Measurements from ENCODE around the gene ARHGEF28.

The ARHGEF28 gene

GRCh38 chr5:73759771-73760170, 133.8 kb downstream of the ARHGEF28 start:
- no peak overlapping the region for H2BK5ac ChIP-seq (ENCODE audit: low read depth, low read length, poor library complexity, severe bottlenecking)
- H3K23ac ChIP-seq (ENCODE audit: low read length in 2 of 2) = no peak overlapping the region
- no peak overlapping the region for H2AK5ac ChIP-seq (ENCODE audit: low read length, severe bottlenecking)
- no peaks in the 10 kb centered on the region for H3K27me3 ChIP-seq (ENCODE audit: control insufficient read depth in 1 of 2, insufficient read depth in 1 of 2, low read length in 2 of 2)
- H4K8ac ChIP-seq (ENCODE audit: low read length) = no peak overlapping the region
- H2BK15ac ChIP-seq (ENCODE audit: low read depth, poor library complexity, severe bottlenecking) = no peak overlapping the region
- no peak overlapping the region for H3K18ac ChIP-seq (ENCODE audit: low read depth in 1 of 2, low read length in 2 of 2)
- no peak overlapping the region for H2AFZ ChIP-seq (ENCODE audit: low read depth, low read length)
- peak overlapping the region; percentile 22 for H3K27ac ChIP-seq (ENCODE audit: low read length, poor library complexity, severe bottlenecking)
- no peak overlapping the region for H3K9ac ChIP-seq (ENCODE audit: low read length)
- peaks cover 14% of the 10 kb centered on the region for H3K79me1 ChIP-seq (replicated peaks; ENCODE audit: low read length, poor library complexity, severe bottlenecking)
- H3K4me3 ChIP-seq (ENCODE audit: insufficient read depth in 1 of 2, low read depth in 1 of 2, low read length in 2 of 2) = no peak overlapping the region
- H2BK12ac ChIP-seq (ENCODE audit: low read length in 2 of 2) = peak overlapping the region in 1 of 2 experiments; percentile 46
- H3K4ac ChIP-seq (ENCODE audit: low read depth in 1 of 2, low read length in 2 of 2) = peak overlapping the region in 1 of 2 experiments; percentile 54
- peaks cover 0 to 2% of the 10 kb centered on the region in 2 experiments for H3K36me3 ChIP-seq (ENCODE audit: control insufficient read depth in 1 of 2, insufficient read depth in 2 of 2, low read depth in 1 of 2, low read length in 2 of 2)
- H3K9me3 ChIP-seq (ENCODE audit: control insufficient read depth, low read length) = no peaks in the 10 kb centered on the region
- peak; percentile 28 for DNase-seq
- 82% methylated on average over 1 of the region's 1 CpG for WGBS
- no peak overlapping the region for H4K91ac ChIP-seq (ENCODE audit: low read length)
- no peak overlapping the region for H2BK120ac ChIP-seq (ENCODE audit: low read depth, low read length)
- H3K4me2 ChIP-seq (ENCODE audit: low read length, poor library complexity, severe bottlenecking) = no peak overlapping the region
- H3K4me1 ChIP-seq (ENCODE audit: control insufficient read depth, insufficient read depth, low read depth, low read length) = peaks cover 1% of the 10 kb centered on the region
- H3K14ac ChIP-seq (ENCODE audit: low read length in 2 of 2) = no peak overlapping the region

DNA sequence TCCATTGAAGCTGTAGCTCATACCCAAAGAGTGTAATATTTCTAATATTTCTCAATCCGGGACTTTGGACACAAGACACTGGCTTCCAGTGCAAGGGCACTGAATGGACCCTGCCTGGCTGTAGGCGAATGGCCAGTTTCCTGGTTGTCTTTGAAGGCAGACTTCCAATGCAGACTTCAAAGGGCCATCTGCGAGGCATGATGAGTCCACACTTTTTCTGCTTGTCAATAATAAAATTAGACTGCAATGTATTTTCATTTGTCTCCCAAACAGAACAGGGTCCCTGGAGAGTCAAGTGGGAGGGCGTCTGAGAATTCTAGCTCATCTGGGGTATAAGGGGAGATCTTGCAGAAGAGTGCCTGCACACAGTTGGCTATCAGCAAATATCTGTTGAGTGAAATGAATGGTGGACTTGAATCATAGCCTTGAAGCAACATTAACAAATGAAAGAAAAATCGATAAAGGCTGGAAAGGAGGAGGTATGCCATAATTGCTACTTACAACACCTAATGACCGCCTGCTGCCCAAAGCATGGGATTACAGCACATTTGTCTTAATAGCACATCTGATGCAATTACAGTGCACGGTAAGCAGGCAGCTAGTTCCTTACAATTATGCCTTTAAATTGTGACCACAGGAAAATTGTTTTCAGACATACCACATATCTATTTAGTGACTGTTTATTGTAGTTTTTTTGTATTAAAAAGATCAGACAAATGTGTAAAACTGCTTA, 137.5 kb downstream of the ARHGEF28 start:
- peaks cover 1% of the 10 kb centered on the region for H3K4me1 ChIP-seq (ENCODE audit: control insufficient read depth, insufficient read depth, low read depth, low read length)
- peak overlapping the region; percentile 29 to 45 for H2BK12ac ChIP-seq (ENCODE audit: low read length in 2 of 2)
- H4K8ac ChIP-seq (ENCODE audit: low read length) = no peak overlapping the region
- H3K27ac ChIP-seq (ENCODE audit: low read length, poor library complexity, severe bottlenecking) = peak overlapping the region; percentile 56
- no peak overlapping the region for H3K4me2 ChIP-seq (ENCODE audit: low read length, poor library complexity, severe bottlenecking)
- no peak overlapping the region for H2BK120ac ChIP-seq (ENCODE audit: low read depth, low read length)
- peak overlapping the region in 1 of 2 experiments; percentile 73 for H3K4ac ChIP-seq (ENCODE audit: low read depth in 1 of 2, low read length in 2 of 2)
- peaks cover 0 to 9% of the 10 kb centered on the region in 2 experiments for H3K36me3 ChIP-seq (ENCODE audit: control insufficient read depth in 1 of 2, insufficient read depth in 2 of 2, low read depth in 1 of 2, low read length in 2 of 2)
- H2AK5ac ChIP-seq (ENCODE audit: low read length, severe bottlenecking) = no peak overlapping the region
- no peak overlapping the region for H3K23ac ChIP-seq (ENCODE audit: low read length in 2 of 2)
- no peak overlapping the region for H4K91ac ChIP-seq (ENCODE audit: low read length)
- DNase-seq = peak; percentile 24
- H2BK15ac ChIP-seq (ENCODE audit: low read depth, poor library complexity, severe bottlenecking) = no peak overlapping the region
- H2AFZ ChIP-seq (ENCODE audit: low read depth, low read length) = no peak overlapping the region
- peak overlapping the region in 1 of 2 experiments; percentile 46 for H3K18ac ChIP-seq (ENCODE audit: low read depth in 1 of 2, low read length in 2 of 2)
- no peak overlapping the region for H3K14ac ChIP-seq (ENCODE audit: low read length in 2 of 2)
- H3K4me3 ChIP-seq (ENCODE audit: insufficient read depth in 1 of 2, low read depth in 1 of 2, low read length in 2 of 2) = no peak overlapping the region
- 90% methylated on average over 6 of the region's 7 CpGs for WGBS
- no peak overlapping the region for H2BK5ac ChIP-seq (ENCODE audit: low read depth, low read length, poor library complexity, severe bottlenecking)
- H3K9ac ChIP-seq (ENCODE audit: low read length) = no peak overlapping the region
- H3K9me3 ChIP-seq (ENCODE audit: control insufficient read depth, low read length) = no peaks in the 10 kb centered on the region
- H3K79me1 ChIP-seq (replicated peaks; ENCODE audit: low read length, poor library complexity, severe bottlenecking) = peaks cover 14% of the 10 kb centered on the region
- H3K27me3 ChIP-seq (ENCODE audit: control insufficient read depth in 1 of 2, insufficient read depth in 1 of 2, low read length in 2 of 2) = no peaks in the 10 kb centered on the region

DNA sequence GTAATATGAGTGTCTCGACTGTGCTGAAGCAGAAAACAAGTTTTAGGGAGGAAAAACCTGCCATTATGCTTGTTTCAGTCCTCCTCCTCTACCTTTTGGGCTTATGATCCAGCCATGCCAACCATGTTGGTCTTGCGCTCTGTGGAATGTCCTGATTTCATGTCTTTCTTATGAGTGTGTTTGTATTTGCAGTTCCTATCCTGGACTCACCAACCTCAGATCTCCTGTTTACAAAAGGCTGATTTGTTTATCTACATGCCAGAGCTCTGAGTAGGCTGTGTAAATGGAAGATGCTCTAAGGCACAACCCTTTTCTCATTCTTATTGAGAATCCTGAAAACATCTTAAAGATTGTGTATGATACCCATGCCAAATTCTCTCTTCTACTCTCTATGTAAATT, 138.6 kb downstream of the ARHGEF28 start:
- no peak overlapping the region for H4K91ac ChIP-seq (ENCODE audit: low read length)
- H4K8ac ChIP-seq (ENCODE audit: low read length) = no peak overlapping the region
- H3K4me2 ChIP-seq (ENCODE audit: low read length, poor library complexity, severe bottlenecking) = no peak overlapping the region
- H3K4me1 ChIP-seq (ENCODE audit: control insufficient read depth, insufficient read depth, low read depth, low read length) = peaks cover 1% of the 10 kb centered on the region
- H3K9ac ChIP-seq (ENCODE audit: low read length) = no peak overlapping the region
- H3K4ac ChIP-seq (ENCODE audit: low read depth in 1 of 2, low read length in 2 of 2) = no peak overlapping the region
- H3K23ac ChIP-seq (ENCODE audit: low read length in 2 of 2) = no peak overlapping the region
- no peak overlapping the region for H2BK5ac ChIP-seq (ENCODE audit: low read depth, low read length, poor library complexity, severe bottlenecking)
- DNase-seq = peak; percentile 85
- no peak overlapping the region for H3K14ac ChIP-seq (ENCODE audit: low read length in 2 of 2)
- H2BK15ac ChIP-seq (ENCODE audit: low read depth, poor library complexity, severe bottlenecking) = no peak overlapping the region
- peak overlapping the region; percentile 14 for H3K27ac ChIP-seq (ENCODE audit: low read length, poor library complexity, severe bottlenecking)
- H3K9me3 ChIP-seq (ENCODE audit: control insufficient read depth, low read length) = peaks cover 2% of the 10 kb centered on the region
- no peak overlapping the region for H3K4me3 ChIP-seq (ENCODE audit: insufficient read depth in 1 of 2, low read depth in 1 of 2, low read length in 2 of 2)
- H3K36me3 ChIP-seq (ENCODE audit: control insufficient read depth in 1 of 2, insufficient read depth in 2 of 2, low read depth in 1 of 2, low read length in 2 of 2) = peaks cover 0 to 9% of the 10 kb centered on the region in 2 experiments
- peak overlapping the region in 1 of 2 experiments; percentile 40 for H3K18ac ChIP-seq (ENCODE audit: low read depth in 1 of 2, low read length in 2 of 2)
- WGBS = 0% methylated on average over 1 of the region's 2 CpGs
- no peak overlapping the region for H2AFZ ChIP-seq (ENCODE audit: low read depth, low read length)
- H2BK120ac ChIP-seq (ENCODE audit: low read depth, low read length) = peak overlapping the region; percentile 27
- H3K27me3 ChIP-seq (ENCODE audit: control insufficient read depth in 1 of 2, insufficient read depth in 1 of 2, low read length in 2 of 2) = no peaks in the 10 kb centered on the region
- no peak overlapping the region for H2BK12ac ChIP-seq (ENCODE audit: low read length in 2 of 2)
- H2AK5ac ChIP-seq (ENCODE audit: low read length, severe bottlenecking) = no peak overlapping the region
- peaks cover 14% of the 10 kb centered on the region for H3K79me1 ChIP-seq (replicated peaks; ENCODE audit: low read length, poor library complexity, severe bottlenecking)

- peak overlapping the region; percentile 29 for H2BK120ac ChIP-seq (ENCODE audit: low read depth, low read length)
- H3K27me3 ChIP-seq (ENCODE audit: control insufficient read depth in 1 of 2, insufficient read depth in 1 of 2, low read length in 2 of 2) = no peaks in the 10 kb centered on the region
- H3K4me1 ChIP-seq (ENCODE audit: control insufficient read depth, insufficient read depth, low read depth, low read length) = peaks cover 1% of the 10 kb centered on the region
- peaks cover 2% of the 10 kb centered on the region for H3K9me3 ChIP-seq (ENCODE audit: control insufficient read depth, low read length)
- H2BK15ac ChIP-seq (ENCODE audit: low read depth, poor library complexity, severe bottlenecking) = no peak overlapping the region
- H3K36me3 ChIP-seq (ENCODE audit: control insufficient read depth in 1 of 2, insufficient read depth in 2 of 2, low read depth in 1 of 2, low read length in 2 of 2) = peaks cover 0 to 9% of the 10 kb centered on the region in 2 experiments
- no peak overlapping the region for H4K91ac ChIP-seq (ENCODE audit: low read length)
- peaks cover 14% of the 10 kb centered on the region for H3K79me1 ChIP-seq (replicated peaks; ENCODE audit: low read length, poor library complexity, severe bottlenecking)
- no peak overlapping the region for H2AFZ ChIP-seq (ENCODE audit: low read depth, low read length)
- H3K23ac ChIP-seq (ENCODE audit: low read length in 2 of 2) = no peak overlapping the region
- peak overlapping the region in 1 of 2 experiments; percentile 77 for H2BK12ac ChIP-seq (ENCODE audit: low read length in 2 of 2)
- no peak overlapping the region for H3K18ac ChIP-seq (ENCODE audit: low read depth in 1 of 2, low read length in 2 of 2)
- no peak overlapping the region for H2BK5ac ChIP-seq (ENCODE audit: low read depth, low read length, poor library complexity, severe bottlenecking)
- no peak overlapping the region for H4K8ac ChIP-seq (ENCODE audit: low read length)
- H3K14ac ChIP-seq (ENCODE audit: low read length in 2 of 2) = no peak overlapping the region
- H3K4me2 ChIP-seq (ENCODE audit: low read length, poor library complexity, severe bottlenecking) = no peak overlapping the region
- DNase-seq = no peak
- H3K27ac ChIP-seq (ENCODE audit: low read length, poor library complexity, severe bottlenecking) = peak overlapping the region; percentile 52
- H3K4ac ChIP-seq (ENCODE audit: low read depth in 1 of 2, low read length in 2 of 2) = peak overlapping the region; percentile 20 to 32
- no peak overlapping the region for H3K9ac ChIP-seq (ENCODE audit: low read length)
- H3K4me3 ChIP-seq (ENCODE audit: insufficient read depth in 1 of 2, low read depth in 1 of 2, low read length in 2 of 2) = no peak overlapping the region
- no peak overlapping the region for H2AK5ac ChIP-seq (ENCODE audit: low read length, severe bottlenecking)
Measured at GRCh38 chr5:73764996-73765395, 139.0 kb downstream of the ARHGEF28 start.

Data from mesenchymal stem cell (in vitro differentiated cells and primary cell).